T-helper 2 cell (primary cell): ENCODE measurements around the gene PMAIP1.

Experiments
- DNase-seq, 5 experiments: peaks; one replicate each; pipeline versions ENCODE4 v3.0.0 to v3.0.0-alpha.2; 2012 to 2022

The PMAIP1 gene

DNA sequence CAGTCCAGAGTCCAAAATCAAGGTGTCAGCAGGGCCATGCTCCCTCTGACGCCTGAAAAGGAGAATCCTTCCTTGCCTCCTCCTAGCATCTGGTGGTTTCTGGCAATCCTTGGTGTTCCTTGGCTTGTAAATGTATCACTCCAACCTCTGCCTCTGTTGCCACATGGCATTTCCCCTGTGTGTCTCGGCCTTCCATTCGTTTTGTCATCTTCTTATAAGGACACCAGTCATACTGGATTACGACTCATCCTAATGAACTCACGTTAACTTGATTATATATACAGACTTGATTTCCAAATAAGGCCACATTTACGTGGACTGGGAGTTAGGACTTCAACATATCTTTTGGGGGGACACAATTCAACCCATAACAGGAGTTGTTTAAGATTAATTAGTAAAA is 15.8 kb downstream of the PMAIP1 start:
- DNase-seq: no peak

DNA sequence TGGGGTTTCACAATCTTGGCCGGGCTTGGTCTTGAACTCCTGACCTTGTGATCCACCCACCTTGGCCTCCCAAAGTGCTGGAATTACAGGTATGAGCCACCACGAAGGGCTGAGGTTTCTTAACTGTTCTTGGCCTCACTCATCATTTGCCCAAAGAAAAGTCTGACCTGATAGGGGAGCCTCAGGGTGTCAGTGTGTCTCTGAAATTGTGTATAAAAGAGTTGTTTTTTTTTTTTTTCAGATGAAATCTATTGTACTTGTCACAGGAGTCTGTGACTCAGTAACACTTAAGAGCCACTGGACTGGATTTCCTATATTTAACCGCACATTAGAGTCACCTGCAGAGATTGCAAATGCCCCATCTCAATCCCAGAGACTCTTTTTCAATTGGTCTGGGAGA is 16.9 kb downstream of the PMAIP1 start:
- no peak for DNase-seq

DNA sequence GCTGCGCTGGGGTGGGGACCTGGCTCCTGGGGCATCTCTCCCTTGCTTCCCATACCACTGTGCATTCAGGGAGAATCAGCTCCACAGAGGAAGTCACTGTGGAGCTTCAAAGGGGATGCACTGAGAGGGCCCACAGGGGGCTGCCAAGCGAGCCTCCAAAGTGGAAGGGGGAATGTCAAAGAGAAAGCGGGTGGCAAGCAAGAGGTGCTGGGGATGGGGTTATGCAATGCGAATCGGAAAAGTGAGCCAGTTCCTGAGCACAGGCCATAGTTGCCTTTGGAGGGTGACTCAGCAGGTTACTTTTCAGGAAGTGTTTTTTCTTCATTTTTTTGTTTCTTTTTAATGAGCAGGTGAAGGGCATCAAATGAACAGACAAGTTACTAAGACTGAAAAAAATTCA is 17.6 kb downstream of the PMAIP1 start:
- DNase-seq: no peak

DNA sequence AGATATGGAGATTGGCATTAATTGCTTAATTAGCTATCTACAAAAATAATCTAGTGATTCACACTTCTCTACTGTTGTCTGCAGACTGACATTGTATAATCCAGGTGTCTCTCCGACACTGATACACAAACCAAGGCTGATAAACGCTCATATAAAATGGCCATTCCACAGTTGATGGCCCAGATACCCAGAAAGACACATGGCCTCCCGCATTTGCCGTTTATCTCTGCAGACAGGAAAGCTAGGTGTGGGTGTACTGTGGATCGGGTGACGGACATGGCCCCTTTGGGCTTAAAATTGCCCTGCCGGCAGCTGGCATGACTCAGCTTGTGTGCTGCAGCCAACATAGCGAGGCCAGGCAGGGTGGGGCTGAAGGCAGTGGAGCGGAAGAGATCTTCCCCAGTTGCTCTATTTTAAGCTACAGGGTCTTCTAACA is 18.5 kb downstream of the PMAIP1 start:
- no peak for DNase-seq

DNA sequence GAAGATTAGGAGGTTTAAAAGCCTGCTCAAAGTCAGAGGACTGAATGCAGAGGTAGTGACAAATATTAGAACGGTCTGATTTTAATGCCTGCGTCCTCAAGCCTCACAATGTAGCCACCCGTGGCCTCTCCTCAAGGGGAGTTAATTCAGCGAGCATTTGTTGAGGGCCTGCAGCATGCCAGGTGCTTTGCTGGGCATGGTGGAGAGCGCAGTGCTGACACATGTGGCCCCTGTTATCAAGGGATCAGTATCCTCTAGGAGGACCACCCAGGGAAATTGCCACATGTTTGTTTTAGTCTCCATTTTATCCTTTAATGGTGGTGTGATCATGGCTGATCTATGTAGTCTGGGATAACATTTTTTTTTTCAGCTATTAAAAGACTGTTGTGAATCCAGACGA is 19.2 kb downstream of the PMAIP1 start:
- no peak for DNase-seq

DNA sequence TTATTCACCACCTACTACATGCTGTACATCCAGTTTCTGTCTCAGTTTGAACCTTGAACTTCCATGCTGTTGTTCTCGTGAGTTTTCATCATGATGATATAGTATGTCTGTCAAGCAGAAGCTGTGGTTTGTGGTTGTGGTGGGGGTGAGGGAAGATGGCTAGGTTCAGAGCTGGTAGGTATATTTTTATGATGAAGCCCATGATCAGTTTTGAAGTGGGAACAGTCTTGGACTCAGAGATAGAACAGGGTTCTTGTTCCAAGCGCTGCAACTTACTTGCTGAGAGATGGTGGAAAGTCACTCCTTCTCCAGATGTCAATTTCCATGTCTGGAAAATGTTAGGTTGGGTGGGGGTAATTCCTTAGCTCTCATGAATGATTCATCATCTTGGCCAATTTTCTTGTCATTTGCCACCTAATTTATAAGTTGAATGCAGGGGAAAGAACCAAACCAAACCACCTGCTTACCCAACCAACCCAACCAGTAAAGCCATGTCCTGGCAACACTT is 21.6 kb downstream of the PMAIP1 start:
- peak in 2 of 5 experiments; percentile 49 to 92 for DNase-seq

DNA sequence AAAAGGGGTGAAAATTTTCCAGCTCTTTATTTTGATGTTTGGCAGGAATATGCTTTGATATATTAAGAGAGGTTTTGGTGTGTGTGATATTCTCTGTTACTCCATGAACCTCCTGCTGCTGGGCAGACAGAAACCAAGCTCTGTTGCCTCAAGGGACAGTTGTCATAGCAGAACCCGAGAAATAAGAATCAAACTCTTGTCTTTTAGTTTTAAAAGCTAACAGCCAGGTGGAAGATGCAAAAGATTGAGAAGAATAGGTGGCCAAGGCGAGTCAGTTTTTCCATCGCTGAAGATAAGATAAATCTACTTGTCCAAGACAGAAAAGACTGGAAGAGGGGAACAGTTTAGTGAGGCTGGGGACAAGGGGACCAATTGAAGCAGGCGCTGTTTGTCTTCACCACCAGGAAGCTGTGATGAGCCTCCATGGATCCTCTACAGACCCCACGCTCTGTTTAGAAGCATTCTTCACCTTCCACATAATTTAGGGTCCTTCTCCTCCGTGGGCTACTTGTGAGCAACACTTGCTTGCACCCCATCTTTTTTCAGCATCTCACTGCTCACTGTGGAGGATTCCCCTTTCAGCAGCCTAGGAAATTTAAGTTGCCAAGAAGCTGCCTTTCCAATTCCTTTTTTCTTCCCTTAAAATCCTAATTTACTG is 23.9 kb downstream of the PMAIP1 start:
- no peak for DNase-seq

DNA sequence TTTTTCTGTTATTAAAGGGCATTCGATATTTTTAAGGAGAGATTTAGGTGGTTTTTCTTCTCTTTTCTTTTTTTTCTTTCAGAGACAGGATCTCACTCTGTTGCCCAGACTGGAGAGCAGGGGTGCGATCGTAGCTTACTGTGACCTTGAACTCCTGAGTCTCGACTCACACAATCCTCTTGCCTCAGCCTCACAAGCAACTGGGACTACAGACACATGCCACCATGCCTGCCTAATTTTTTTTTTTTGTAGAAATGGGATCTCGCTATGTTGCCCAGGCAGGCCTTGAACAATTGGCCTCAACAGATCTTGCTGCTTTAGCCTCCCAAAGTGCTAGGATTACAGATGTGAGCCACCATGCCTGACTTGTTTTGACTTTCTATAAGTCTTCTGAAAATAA is 26.3 kb downstream of the PMAIP1 start:
- DNase-seq: no peak

DNA sequence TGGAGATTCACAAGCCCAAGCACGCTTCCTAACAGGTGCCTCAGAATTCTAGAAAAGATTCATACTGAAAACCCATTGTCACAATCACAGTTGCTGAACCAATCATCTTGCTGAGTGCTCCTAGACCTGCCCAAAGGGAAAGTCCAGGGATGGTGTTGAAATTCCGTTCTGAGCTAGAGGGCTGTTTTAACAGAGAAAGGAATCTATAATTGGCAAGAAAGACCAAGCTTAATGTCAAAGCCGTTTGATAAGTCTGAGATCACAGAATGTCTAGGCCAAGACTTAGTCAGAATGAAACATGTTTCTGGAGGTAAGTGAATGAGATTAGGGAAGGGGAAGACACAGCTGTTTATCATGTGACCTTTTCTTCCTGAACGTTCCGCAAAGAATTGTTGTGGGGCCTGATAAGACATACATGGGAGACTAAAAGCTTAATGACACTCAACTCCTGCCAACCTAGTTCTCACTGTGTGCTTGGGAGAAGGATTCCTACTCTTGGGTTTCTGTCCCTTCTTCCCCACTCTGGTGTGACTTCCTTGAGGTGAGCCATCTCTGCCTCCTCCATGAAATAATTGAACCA is 27.5 kb downstream of the PMAIP1 start:
- DNase-seq: peak in 2 of 5 experiments; percentile 7 to 66

DNA sequence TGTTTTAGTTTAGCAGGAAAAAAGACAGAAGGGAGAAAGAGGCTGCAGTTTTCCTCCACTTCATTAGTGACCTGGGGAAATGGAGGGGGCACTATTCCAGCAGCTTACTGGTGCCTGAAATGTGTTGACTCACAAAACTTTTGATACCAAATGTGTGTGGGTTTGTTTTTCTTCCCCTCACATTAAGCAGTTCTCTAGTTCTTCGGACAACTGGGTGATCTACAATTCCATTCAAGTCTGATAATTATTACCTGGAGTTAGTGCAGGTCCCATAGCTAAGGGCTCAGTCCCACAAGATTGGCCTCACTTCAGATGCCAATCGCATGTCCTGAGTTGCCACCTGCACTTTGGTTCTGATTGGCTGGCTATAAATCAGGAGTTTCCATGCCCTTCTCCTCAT is 28.4 kb downstream of the PMAIP1 start:
- DNase-seq: no peak

DNA sequence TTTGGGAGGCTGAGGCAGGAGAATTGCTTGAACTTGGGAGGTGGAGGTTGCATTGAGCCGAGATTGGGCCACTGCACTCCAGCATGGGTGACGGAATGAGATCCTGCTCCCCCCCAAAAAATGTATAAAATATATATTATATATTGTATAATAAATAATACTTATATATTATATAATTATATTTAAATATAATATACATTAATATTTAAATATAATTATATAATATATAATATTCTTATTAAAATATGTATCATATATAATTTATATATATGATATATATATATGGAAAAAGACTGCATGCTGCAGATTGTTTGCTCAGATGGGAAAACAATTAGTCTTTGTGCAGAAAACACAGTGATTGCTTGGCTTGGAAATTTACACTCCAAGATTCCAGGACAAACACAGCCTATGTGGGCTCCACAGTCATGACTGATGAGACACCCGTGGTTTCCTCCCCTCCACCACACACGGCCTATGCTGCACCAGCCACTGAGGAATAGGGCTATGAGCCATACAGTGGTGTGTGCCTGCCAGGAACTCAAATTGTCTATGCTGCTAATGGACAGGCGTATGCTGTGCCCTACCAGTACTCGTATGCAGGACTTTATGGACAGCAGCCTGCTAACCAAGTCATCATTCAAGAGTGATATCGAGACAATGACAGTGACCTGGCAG is 30.0 kb downstream of the PMAIP1 start:
- DNase-seq: peak in 1 of 5 experiments; percentile 39

DNA sequence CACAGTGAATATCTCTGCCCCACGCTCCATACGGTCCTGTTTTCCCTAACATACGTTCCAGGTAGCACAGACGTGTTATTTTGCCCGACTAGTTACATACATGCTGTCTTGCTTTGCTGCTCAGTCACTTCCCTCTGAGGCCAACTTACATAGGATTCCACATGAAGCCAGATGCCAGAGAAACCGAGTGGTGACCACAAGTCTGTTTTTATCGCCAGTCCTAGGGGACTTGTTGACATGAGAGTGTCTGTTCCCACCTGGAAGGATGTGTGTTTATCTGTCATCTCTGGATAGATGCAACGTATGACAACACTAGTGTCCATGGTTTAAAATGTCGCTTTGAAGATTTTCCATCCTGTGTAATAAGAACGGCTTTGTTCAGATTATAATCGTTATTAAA is 32.6 kb downstream of the PMAIP1 start:
- DNase-seq: no peak

DNA sequence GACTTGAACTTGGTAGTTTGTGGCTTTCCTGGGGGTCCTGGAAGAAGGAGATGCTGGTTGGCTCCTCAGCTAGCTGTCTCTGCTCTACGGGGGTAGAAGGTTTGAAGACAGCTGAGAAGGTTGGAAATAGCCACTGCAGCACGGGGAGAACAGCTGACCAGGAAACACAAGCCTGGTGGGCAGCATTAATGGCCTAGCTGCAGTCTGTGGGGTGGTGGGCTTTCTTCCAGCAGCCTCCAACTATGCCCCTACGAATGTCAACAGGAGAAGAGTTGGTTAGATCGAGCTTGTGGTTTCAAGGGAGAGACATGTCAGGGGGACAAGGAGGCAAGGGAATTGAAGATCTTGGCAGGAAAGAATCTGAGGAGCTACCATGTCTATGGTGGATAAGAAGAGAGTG is 38.9 kb downstream of the PMAIP1 start:
- DNase-seq: no peak

DNA sequence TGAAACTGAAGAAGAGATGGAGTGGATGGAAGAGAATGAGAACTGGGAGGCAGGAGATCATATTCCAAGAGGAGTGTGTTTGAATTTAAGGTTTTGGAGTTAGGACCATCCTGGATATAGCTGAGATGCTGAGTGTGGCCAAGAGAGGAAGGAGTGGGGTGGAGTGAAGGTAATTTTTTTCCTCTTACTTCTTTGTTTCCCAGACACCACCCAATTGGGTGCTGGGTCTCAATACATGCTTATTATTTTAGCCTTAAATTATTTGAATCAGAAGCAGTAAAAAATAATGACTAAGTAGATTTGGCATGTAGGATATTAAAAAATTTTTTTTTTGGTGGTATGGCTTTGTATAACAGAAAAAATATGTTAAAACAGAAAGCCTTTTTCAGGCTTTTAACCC is 39.3 kb downstream of the PMAIP1 start:
- DNase-seq: no peak

DNA sequence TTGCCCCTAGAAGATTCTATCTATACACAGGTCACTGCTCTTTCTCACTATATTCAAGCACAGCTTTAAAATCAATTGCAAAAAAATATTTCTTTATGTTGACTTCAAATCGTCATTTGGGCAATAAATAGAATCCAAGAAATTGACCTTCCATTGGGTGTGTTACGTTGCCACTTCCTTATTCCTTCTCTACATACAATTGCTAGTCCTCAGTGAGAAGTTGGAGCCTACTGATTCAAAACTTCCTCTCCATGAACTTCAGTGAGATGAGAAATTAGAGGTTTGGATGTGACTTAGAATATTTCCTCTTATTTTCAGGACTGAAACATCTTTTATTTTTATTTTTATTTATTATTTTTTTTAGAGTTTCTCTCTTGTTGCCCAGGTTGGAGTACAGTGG is 40.3 kb downstream of the PMAIP1 start:
- DNase-seq: no peak

DNA sequence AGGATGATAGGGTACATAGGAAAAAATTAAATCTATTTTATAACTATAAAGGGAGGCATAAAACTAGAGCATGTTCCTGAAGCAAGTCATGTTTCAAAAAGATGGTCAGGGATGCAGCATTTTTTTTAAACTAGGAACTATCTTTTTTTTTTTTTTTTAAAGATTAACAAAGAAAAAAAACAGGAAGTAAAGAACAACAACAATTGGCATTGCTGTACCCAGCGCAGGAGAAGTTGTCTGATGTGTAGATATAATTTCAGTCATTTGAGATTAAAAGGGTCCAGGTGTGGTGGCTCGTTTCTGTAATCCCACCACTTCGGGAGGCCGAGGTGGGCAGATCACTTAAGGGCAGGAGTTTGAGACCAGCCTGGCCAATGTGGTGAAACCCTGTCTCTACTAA is 41.5 kb downstream of the PMAIP1 start:
- DNase-seq: no peak

DNA sequence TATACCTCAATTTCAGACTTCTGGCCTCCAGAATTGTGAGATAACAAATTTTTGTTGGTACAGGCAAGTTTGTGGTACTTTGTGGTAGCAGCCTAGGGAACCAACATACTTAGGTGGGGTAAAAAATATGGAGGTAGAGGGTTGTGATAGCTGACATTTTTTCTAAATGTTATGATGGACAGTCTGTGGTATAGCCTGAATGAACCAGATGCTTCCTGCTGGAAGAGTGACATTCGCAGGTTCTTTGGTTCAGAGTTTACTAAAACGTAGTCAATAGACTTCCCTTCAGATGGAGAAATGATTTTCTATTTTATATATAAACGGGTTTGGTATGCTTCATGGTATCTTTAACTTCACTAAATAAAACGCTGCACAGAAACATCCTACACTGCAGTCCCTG is 42.8 kb downstream of the PMAIP1 start:
- DNase-seq: no peak

DNA sequence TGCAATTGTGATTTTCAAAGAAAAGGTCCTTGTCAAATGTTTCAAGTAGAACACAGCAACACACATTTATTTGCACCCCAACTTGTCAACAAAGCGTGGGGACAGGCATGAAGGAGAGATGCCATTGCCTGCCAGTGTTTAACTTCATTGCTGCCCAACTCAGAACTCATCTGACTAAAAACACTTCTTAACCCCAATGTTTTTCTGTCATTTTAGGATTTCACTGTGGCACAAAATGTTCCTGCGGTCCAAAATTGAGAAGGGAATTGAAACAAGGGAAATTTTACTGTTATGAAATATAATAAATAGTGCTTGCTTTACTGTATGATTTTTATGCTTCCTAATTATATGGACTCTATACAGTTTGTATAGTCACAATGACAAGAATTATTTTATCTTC is 45.7 kb downstream of the PMAIP1 start:
- no peak for DNase-seq

DNA sequence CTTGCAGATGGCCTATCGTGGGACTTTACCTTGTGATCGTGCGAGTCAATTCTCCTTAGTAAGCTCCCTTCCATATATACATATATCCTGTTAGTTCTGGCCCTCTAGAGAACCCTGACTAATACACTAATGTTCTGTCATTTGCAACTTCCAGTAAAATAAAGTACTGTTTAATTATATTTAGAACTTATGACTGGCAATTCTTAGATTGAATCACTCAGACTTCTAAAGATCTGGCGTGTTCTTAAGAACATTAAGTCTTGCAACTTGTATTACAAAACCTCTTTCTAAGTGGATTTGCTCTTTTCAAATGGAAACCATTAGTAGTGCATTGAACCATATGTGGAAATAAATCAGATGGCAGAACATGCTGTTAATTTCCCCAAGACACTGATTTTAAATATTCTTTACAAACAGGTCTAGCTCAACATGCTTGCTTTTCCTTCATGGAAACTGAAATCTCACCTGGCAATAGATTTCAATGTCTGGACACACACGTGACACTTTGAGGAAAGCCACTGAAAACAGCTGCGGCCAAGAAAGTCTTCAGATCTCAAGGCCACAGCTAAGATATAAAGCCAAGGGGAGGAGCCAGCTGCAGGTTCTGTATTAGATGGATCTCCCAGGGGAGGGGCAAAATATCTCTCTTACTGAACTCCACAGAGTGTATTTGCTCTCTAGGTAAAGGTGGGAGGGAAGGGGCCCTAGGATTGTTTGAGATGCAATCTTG is 50.6 kb downstream of the PMAIP1 start:
- DNase-seq: peak in 1 of 5 experiments; percentile 56

DNA sequence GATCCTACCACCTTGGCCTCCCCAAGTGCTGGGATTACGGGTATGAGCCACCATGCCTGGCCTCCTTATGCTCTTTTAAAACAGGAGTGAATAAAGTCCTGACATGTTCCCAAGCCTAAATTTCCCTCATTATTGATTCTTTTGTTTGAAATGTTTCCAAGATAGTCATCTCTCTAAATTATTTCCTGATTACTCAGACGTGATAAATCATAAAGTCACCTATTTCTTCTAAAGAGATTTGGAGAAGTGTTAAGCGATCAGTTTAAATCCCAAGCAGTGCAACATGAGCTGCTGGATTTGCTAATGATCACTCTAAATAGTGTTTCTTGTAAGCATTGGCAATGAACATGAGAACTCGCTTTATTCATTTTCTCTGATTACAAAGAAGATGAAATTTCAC is 51.8 kb downstream of the PMAIP1 start:
- DNase-seq: no peak

DNA sequence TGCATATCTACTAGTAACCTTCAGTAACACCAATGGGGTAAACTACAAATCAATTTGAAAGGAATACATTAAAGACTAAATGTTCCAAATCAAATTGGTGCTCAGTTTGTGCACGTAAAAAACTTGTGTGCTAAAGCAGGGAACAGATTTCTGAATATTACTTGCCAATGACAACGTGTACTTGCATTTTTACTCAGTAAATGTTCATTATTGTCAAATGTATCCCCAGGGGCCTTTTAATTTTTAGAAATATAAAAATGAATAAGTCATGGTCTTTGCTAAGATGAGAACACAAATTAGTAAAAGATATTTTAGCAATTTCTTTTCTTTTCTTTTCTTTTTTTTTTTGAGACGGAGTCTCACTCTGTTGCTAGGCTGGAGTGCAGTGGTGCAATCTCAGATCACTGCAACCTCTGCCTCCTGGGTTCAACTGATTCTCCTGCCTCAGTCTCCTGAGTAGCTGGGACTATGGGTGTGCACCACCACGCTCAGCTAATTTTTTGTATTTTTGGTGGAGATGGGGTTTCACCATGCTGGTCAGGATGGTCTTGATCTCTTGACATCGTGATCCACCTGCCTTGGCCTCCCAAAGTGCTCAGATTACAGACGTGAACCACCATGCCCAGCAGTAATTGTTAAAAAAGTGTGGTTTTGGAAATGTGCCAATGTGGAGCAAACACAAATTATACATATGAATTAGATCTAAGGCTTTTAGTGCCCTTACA is 52.6 kb downstream of the PMAIP1 start:
- DNase-seq: peak in 1 of 5 experiments; percentile 33
